ENCODE results near the gene NKD1.
"Not testable (repeated sequence)": the region's sequence is repeated elsewhere in the genome, so short reads cannot be mapped to it uniquely, and the experiment has no call there.

The NKD1 gene

GRCh38 chr16:50502616-50503011 is 45.6 kb upstream of the NKD1 start:
- TF ChIP-seq CTCF (IDR thresholded peaks at IDR 0.05; ENCODE audit: control insufficient read depth, extremely low read depth, insufficient read depth), result no peak
- no peak overlapping the region for H3K4me3 ChIP-seq (ENCODE audit: low read depth, low read length)
- DNase-seq (ENCODE audit: low read depth), result no peak

- not testable (repeated sequence) for H3K4me3 ChIP-seq (ENCODE audit: low read depth, low read length)
- peak; percentile 22 for DNase-seq (ENCODE audit: low read depth)
Observed at GRCh38 chr16:50503868-50504531, 44.2 kb upstream of the NKD1 start.

DNA sequence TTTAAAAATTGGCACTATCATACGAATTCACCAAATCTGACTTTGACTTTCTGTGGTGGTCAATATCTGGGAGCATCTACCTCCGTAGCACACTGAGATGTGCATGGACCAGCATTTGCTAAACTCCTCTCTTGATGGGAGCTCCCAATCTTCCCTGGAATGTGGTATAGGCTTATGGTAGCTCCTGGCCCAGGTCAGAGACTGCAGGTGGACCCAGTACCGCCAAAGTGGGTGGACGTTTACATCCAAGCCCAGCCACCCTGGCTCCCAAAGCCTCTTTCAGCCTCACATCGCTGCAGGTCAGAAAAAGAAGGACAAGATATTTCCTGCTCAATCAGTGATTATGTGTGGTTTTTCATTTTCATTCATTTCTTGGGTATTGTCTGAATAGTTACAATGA is 43.1 kb upstream of the NKD1 start:
- H3K4me3 ChIP-seq (ENCODE audit: low read depth, low read length), result no peak overlapping the region
- DNase-seq (ENCODE audit: low read depth), result no peak
- no peak for TF ChIP-seq CTCF (IDR thresholded peaks at IDR 0.05; ENCODE audit: control insufficient read depth, extremely low read depth, insufficient read depth)

- peak; percentile 43 for DNase-seq (ENCODE audit: low read depth)
- no peak for TF ChIP-seq CTCF (IDR thresholded peaks at IDR 0.05; ENCODE audit: control insufficient read depth, extremely low read depth, insufficient read depth)
- H3K4me3 ChIP-seq (ENCODE audit: low read depth, low read length), result no peak overlapping the region
Observed at GRCh38 chr16:50505714-50506542, 42.3 kb upstream of the NKD1 start.

DNA sequence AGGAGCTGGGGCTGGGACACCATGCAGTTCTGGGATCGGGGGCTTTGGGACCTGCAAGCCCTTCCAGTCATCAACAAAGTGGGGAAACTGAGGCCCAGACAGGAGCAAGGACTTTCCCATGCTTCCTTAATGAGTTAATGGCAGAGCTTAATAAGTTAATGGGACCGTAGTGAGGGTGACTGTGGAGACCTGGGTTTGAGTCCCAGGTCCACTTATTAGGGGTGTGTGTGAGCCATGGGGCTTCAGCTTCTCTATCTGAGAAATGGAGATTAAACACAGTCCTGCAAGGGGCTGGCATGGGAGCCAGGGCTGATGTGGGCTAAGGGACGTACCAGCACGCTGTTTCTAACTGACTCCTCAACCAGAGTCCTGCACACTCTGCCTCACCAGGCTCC is 41.7 kb upstream of the NKD1 start:
- no peak for DNase-seq (ENCODE audit: low read depth)
- TF ChIP-seq CTCF (IDR thresholded peaks at IDR 0.05; ENCODE audit: control insufficient read depth, extremely low read depth, insufficient read depth), result no peak
- no peak overlapping the region for H3K4me3 ChIP-seq (ENCODE audit: low read depth, low read length)

- H3K4me3 ChIP-seq (ENCODE audit: low read depth, low read length), result no peak overlapping the region
- DNase-seq (ENCODE audit: low read depth), result no peak
- TF ChIP-seq CTCF (IDR thresholded peaks at IDR 0.05; ENCODE audit: control insufficient read depth, extremely low read depth, insufficient read depth), result no peak
Observed at GRCh38 chr16:50507397-50507796, 40.8 kb upstream of the NKD1 start.

DNA sequence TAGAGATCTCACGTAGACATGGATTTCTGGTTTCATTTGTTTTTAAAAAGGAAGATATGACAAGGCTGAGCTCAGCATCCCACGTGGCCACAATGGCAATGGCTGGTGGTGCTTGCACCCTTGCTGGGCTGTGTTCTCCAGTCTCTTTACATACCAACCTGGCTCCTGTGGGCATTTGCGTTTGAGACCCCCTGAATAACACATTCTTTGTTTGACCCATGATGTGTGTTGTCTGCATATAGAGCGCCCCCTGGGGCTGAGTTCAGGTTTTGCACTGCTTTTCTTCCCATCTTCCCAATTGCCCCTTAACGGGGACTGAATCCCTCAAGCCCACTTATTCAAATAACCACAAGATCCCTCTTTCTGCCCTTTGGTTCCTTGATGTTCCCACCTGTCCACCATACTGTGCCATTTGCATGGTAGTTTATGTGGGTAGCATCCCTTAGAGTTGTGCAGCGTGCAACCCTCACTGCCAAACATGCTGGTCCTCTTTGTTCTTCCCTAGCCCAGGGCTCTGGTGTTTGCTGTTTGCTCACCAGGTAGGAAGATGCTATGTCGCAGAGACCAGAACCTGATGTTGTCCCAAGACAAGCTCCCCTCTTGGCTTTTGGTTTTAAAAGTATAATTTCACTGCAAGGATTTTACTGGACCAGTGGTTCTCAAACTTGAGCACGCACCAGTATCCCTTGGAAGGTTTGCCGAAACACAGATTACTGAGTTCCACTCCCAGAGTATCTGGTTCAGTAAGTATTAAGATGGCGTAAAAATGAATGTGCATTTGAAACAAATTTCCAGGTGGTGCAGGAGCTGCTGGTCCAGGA is 38.5 kb upstream of the NKD1 start:
- TF ChIP-seq CTCF (IDR thresholded peaks at IDR 0.05; ENCODE audit: control insufficient read depth, extremely low read depth, insufficient read depth), result peak; percentile 39
- no peak for DNase-seq (ENCODE audit: low read depth)
- H3K4me3 ChIP-seq (ENCODE audit: low read depth, low read length), result no peak overlapping the region
